ENCODE data around the gene ADARB1.

- TF ChIP-seq CTCF (IDR thresholded peaks at IDR 0.05), result no peak
- TF ChIP-seq POLR2A (IDR thresholded peaks at IDR 0.05), result no peak
- no peak for TF ChIP-seq EP300 (IDR thresholded peaks at IDR 0.05)
These were observed 193.0 kb downstream of the ADARB1 start for GRCh38 chr21:45267390-45267760.

Measured in ovary (tissue), 3 donors.